Activated T-helper 17 cell treated with anti-CD3 and anti-CD28 coated beads, Interleukin-2, amount 50 U/mL, for 72 hours (primary cell): ENCODE measurements around the gene LRP11. TPM values are rescaled to one million over a fixed set of nuclear protein-coding genes. Genes with fewer than 3 reads are reported as not detected.

Source experiments
- ATAC-seq: fragments of 150-1000 bp; cut with Tn5 transposase; replicated peaks from 2 replicates; pipeline ENCODE4 v1.10.0; 2021; ENCODE audit warnings: mild to moderate bottlenecking, moderate library complexity
- H3K27ac Mint-ChIP-seq: one replicate; pipeline ENCODE4 v1.8.0; 2022; ENCODE audit warnings: mixed read lengths
- H3K27me3 Mint-ChIP-seq: one replicate; pipeline ENCODE4 v1.8.0; 2022; ENCODE audit warnings: mixed read lengths
- H3K36me3 Mint-ChIP-seq: one replicate; pipeline ENCODE4 v1.8.0; 2022; ENCODE audit warnings: low read depth, mild to moderate bottlenecking, mixed read lengths
- H3K4me1 Mint-ChIP-seq: one replicate; pipeline ENCODE4 v1.8.0; 2022; ENCODE audit warnings: mixed read lengths
- H3K4me3 Mint-ChIP-seq: one replicate; pipeline ENCODE4 v1.8.0; 2022; ENCODE audit warnings: mild to moderate bottlenecking, mixed read lengths
- H3K9me3 Mint-ChIP-seq: one replicate; pipeline ENCODE4 v1.8.0; 2022; ENCODE audit warnings: mixed read lengths
- total RNA-seq, 2 donors: library from RNA; stranded (reverse); gene quantifications; one replicate each; pipeline ENCODE4 v1.2.3, GENCODE V29; 2022

LRP11 gene
- total RNA-seq, 2 donors from 2014 or later = 6.5 to 9.6 TPM

DNA sequence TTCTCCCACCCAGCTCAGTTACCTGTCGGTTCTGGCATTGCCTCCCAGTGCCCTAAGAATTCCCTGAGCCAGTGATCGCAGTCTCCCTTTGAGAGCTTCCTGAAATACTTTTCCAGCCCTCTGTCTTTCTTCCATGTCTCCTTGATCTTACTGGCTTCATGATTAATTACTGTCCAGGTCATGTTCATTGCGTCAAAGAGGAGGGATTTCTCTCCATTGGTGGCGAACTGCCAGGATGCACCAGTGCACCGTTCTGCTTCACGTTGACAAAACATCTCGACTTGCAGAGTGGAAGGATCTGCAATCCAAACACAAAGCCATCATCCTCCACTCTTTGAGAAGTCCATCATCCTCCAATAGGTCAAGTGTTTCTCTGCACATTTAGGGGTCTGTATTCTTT, 25.2 kb upstream of the LRP11 start:
- H3K4me1 Mint-ChIP-seq = no peaks in the 10 kb centered on the region
- H3K4me3 Mint-ChIP-seq = no peak overlapping the region
- no peaks in the 10 kb centered on the region for H3K36me3 Mint-ChIP-seq
- no peak overlapping the region for H3K27ac Mint-ChIP-seq
- ATAC-seq = no peak
- peaks cover 5% of the 10 kb centered on the region for H3K27me3 Mint-ChIP-seq
- no peaks in the 10 kb centered on the region for H3K9me3 Mint-ChIP-seq

DNA sequence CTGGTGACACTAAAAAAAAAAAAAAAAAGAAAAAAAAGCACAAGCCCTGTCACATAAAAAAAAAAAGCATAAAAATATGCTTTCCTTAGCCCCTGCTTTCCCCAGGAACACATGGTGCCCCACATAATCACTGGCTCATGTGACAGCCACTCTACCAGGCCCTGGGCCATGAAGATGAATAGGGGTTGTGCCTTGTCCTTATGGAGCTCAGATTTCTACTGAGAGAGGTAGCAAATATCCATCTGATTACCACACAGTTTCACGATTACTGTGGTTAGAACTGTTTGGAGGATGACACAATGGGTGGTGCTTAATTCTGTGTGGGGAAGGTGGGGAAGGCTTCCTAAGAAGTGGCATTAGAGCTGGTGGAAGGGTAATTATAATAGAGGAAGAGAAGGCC, 24.5 kb upstream of the LRP11 start:
- no peak for ATAC-seq
- no peaks in the 10 kb centered on the region for H3K9me3 Mint-ChIP-seq
- H3K27ac Mint-ChIP-seq = no peak overlapping the region
- peaks cover 5% of the 10 kb centered on the region for H3K27me3 Mint-ChIP-seq
- H3K36me3 Mint-ChIP-seq = no peaks in the 10 kb centered on the region
- no peak overlapping the region for H3K4me3 Mint-ChIP-seq
- H3K4me1 Mint-ChIP-seq = no peaks in the 10 kb centered on the region

DNA sequence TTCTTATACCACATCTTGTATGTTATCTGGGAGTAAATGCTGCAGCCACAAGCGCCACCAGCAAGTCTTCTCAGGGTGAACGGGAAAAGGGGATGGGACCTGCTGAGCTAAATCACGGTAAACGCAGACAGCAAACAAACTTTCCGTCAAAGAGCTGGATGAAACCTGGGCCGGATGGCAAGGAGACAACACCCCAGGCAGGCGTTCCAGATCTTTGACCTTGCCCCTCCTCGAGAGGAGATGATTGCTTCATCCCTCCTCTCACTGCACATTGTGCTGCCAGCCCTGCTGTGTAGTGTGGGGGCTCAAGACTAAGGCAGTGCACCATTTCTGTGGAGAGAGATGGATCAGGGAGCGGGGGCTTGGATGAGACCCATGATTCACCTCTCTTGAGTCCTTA, 23.9 kb upstream of the LRP11 start:
- ATAC-seq = no peak
- H3K27ac Mint-ChIP-seq = no peak overlapping the region
- peaks cover 5% of the 10 kb centered on the region for H3K27me3 Mint-ChIP-seq
- H3K9me3 Mint-ChIP-seq = no peaks in the 10 kb centered on the region
- no peaks in the 10 kb centered on the region for H3K36me3 Mint-ChIP-seq
- no peak overlapping the region for H3K4me3 Mint-ChIP-seq
- no peaks in the 10 kb centered on the region for H3K4me1 Mint-ChIP-seq

DNA sequence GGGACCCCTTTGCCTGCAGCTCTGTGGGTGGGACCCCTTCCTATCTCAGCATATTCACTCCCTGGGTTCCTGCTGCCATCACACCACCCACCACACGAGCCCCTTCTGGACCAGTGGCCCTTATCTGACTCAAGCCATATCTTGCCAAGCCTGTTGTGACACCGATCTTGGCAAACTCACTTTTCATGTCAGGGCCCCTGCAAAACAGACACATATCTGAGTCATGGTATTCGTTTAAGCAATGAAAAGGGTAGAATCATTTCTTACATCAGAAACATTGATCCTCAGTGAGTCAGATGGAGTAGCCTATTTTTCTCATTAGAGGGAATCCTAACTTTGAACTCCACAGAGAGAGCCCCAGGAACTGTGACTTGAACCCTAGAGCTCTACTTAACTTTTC, 23.2 kb upstream of the LRP11 start:
- Mint-ChIP-seq H3K4me3 (no peak overlapping the region), H3K9me3 (no peaks in the 10 kb centered on the region), H3K36me3 (no peaks in the 10 kb centered on the region), H3K27ac (no peak overlapping the region), H3K27me3 (peaks cover 5% of the 10 kb centered on the region), H3K4me1 (no peaks in the 10 kb centered on the region)
- no peak for ATAC-seq

DNA sequence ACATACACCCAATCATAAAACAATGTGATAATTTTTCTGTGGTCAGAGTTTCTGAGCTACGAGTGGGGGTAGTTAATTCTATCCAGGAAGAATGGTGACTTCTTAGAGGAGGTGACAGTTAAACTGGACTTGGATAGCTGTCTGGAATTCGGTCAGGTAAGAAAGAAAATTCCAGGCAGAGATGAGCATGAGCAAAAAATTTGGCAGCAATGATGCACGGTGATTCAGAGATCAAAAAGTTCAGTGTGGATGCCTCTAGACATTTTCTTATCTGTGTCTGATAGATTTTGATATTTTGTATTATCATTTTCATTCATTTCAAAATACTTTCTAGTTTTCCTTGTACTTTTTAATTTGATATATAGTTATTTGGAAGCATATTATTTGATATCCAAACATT, 21.7 kb upstream of the LRP11 start:
- Mint-ChIP-seq H3K27ac (no peak overlapping the region), H3K9me3 (no peaks in the 10 kb centered on the region), H3K4me1 (no peaks in the 10 kb centered on the region), H3K4me3 (no peak overlapping the region), H3K27me3 (peaks cover 5% of the 10 kb centered on the region), H3K36me3 (no peaks in the 10 kb centered on the region)
- ATAC-seq = no peak

DNA sequence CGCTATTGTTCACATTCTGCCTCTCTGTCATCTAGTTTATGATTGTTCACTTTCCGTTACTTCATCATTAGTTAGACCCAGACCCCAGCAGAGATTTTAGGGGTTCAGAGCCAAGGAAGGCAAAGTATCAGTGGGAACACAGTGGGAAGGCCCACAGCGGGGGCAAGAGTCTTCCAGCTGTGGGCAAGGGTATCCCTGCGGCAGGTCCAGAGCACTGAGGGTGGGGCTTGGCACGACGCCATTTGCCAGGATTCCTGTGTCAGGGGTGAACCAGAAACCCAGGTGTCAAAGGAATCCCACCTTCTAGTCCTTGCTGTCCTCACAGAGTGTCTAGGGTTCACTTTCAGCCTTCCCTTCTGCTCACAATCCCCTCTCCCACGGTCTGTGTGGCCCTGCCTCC, 20.5 kb upstream of the LRP11 start:
- Mint-ChIP-seq H3K27ac (no peak overlapping the region), H3K27me3 (peaks cover 6% of the 10 kb centered on the region), H3K4me3 (no peak overlapping the region), H3K4me1 (no peaks in the 10 kb centered on the region), H3K36me3 (no peaks in the 10 kb centered on the region), H3K9me3 (no peaks in the 10 kb centered on the region)
- no peak for ATAC-seq

GRCh38 chr6:149884215-149884614, 20.1 kb upstream of the LRP11 start:
- Mint-ChIP-seq H3K27ac (no peak overlapping the region), H3K9me3 (no peaks in the 10 kb centered on the region), H3K4me1 (no peaks in the 10 kb centered on the region), H3K27me3 (peaks cover 9% of the 10 kb centered on the region), H3K4me3 (no peak overlapping the region), H3K36me3 (no peaks in the 10 kb centered on the region)
- ATAC-seq = no peak

- Mint-ChIP-seq H3K4me1 (no peaks in the 10 kb centered on the region), H3K4me3 (no peak overlapping the region), H3K27me3 (peaks cover 21% of the 10 kb centered on the region), H3K36me3 (no peaks in the 10 kb centered on the region), H3K9me3 (no peaks in the 10 kb centered on the region), H3K27ac (no peak overlapping the region)
- no peak for ATAC-seq
Measured at GRCh38 chr6:149881860-149882259, 17.7 kb upstream of the LRP11 start.

DNA sequence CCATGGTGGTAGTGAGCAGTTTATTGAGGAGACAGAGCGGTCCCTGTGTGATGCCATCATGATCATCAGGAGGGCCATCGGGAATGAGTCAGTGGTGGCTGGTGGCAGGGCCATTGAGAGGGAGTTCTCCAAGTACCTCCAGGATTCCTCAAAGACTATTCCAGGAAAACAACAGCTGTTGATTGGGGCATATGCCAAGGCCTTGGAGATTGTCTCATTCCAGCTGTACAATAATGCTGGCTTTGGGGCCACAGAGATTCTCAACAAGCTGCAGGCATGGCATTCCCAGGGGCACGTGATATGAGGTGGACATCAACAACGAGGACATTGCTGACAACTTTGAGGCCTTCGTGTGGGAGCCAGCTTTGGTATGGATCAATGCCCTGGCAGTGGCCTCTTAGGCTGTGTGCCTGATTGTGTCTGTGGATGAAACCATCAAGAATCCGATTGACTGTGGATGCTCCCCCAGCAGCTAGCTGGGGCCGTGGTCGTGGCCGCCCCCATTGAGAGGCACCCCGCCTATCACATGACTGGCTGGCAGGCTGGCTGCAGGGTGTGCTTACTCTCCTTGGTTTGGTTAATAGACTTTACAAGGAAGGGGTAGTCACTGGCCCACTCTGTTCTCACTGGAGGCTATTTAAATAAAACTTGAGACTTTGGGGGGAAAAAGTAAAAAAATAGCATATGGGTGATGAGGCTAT, 17.1 kb upstream of the LRP11 start:
- no peak overlapping the region for H3K4me3 Mint-ChIP-seq
- no peaks in the 10 kb centered on the region for H3K36me3 Mint-ChIP-seq
- no peaks in the 10 kb centered on the region for H3K4me1 Mint-ChIP-seq
- H3K9me3 Mint-ChIP-seq = no peaks in the 10 kb centered on the region
- H3K27ac Mint-ChIP-seq = no peak overlapping the region
- ATAC-seq = no peak
- H3K27me3 Mint-ChIP-seq = peaks cover 21% of the 10 kb centered on the region

- Mint-ChIP-seq H3K27me3 (peaks cover 32% of the 10 kb centered on the region), H3K4me3 (no peak overlapping the region), H3K4me1 (no peaks in the 10 kb centered on the region), H3K9me3 (no peaks in the 10 kb centered on the region), H3K36me3 (no peaks in the 10 kb centered on the region), H3K27ac (no peak overlapping the region)
- no peak for ATAC-seq
Measured at GRCh38 chr6:149877659-149878058, 13.5 kb upstream of the LRP11 start.

DNA sequence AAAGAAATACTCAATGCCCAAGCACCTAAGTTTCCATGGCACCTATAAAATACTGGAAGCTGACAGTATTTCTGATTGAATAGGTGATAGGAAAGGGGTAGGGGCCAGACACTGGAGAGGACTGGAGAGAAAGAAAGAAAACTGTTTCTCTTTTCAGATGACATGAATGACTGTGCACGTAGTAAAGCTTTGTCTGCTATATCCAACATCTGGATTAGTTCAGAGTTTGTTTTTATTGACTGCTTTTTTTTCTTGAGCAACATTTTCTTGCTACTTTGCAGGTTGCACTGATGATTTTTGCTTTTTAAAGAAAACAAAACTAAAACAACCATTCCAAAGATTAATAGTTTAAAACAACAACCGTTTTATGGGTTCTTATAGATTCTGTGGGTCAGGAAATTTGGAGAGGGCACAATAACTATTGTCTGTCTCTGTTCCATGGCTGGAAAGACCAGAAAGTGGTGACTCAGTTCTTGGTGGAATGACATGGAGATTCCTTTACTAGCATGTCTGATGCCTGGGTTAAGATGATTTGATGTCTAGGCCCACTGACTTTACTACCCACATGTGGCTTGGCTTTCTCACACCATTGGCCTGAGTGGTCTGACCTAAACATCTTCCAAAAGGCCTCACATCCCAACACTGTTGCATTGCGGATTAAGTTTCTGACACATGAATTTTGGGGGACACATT, 12.2 kb upstream of the LRP11 start:
- peaks cover 32% of the 10 kb centered on the region for H3K27me3 Mint-ChIP-seq
- no peak overlapping the region for H3K27ac Mint-ChIP-seq
- H3K9me3 Mint-ChIP-seq = no peaks in the 10 kb centered on the region
- no peak for ATAC-seq
- H3K4me1 Mint-ChIP-seq = no peaks in the 10 kb centered on the region
- no peak overlapping the region for H3K4me3 Mint-ChIP-seq
- no peaks in the 10 kb centered on the region for H3K36me3 Mint-ChIP-seq

GRCh38 chr6:149872233-149872632, 8.1 kb upstream of the LRP11 start:
- Mint-ChIP-seq H3K9me3 (no peaks in the 10 kb centered on the region), H3K27me3 (peaks cover 14% of the 10 kb centered on the region), H3K4me3 (no peak overlapping the region), H3K36me3 (no peaks in the 10 kb centered on the region), H3K4me1 (peaks cover 5% of the 10 kb centered on the region), H3K27ac (no peak overlapping the region)
- ATAC-seq = no peak

DNA sequence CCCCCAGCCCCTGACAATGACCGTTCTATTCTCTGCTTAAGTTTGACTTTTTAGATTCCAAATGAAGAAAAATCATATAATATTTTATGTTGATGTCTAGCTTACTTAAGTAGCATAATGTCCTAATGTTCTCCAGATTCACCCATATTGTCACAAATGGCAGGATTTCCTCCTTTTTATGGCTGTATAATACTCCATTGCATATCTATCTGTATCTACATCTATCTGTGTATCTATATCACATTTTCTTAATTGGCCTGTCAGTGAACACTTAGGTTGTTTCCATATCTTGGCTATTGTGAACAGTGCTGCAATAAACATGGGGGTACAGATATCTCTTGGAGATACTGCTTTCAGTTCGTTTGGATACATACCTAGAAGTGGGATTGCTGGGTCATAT, 7.0 kb upstream of the LRP11 start:
- ATAC-seq = no peak
- Mint-ChIP-seq H3K9me3 (no peaks in the 10 kb centered on the region), H3K27me3 (peaks cover 11% of the 10 kb centered on the region), H3K36me3 (no peaks in the 10 kb centered on the region), H3K27ac (no peak overlapping the region), H3K4me3 (no peak overlapping the region), H3K4me1 (peaks cover 5% of the 10 kb centered on the region)

GRCh38 chr6:149869275-149869892, 5.2 kb upstream of the LRP11 start:
- H3K27ac Mint-ChIP-seq = no peak overlapping the region
- peaks cover 9% of the 10 kb centered on the region for H3K27me3 Mint-ChIP-seq
- H3K9me3 Mint-ChIP-seq = no peaks in the 10 kb centered on the region
- ATAC-seq = no peak
- no peak overlapping the region for H3K4me3 Mint-ChIP-seq
- peaks cover 5% of the 10 kb centered on the region for H3K4me1 Mint-ChIP-seq
- H3K36me3 Mint-ChIP-seq = no peaks in the 10 kb centered on the region
